IPS DF 6.9 (cell line): ENCODE measurements around the gene DNAJC8.

Experiments
- DNase-seq: peaks from one replicate; pipeline ENCODE4 v3.0.0-alpha.2; 2013; ENCODE audit warnings: low read depth, low spot score
- H3K27ac ChIP-seq: one replicate; pipeline ENCODE4 v1.5.1; 2013; ENCODE audit warnings: low read length, control low read depth
- H3K27me3 ChIP-seq: 2 replicates; pipeline ENCODE4 v1.6.1; 2013; ENCODE audit warnings: mild to moderate bottlenecking, low read length; ENCODE audit not compliant: control insufficient read depth, insufficient read depth
- H3K36me3 ChIP-seq: 2 replicates; pipeline ENCODE4 v1.6.1; 2013; ENCODE audit warnings: low read length; ENCODE audit not compliant: control insufficient read depth, insufficient read depth
- H3K4me1 ChIP-seq: 2 replicates; pipeline ENCODE4 v1.6.1; 2013; ENCODE audit warnings: low read length; ENCODE audit not compliant: control insufficient read depth, insufficient read depth
- H3K4me3 ChIP-seq: 2 replicates; pipeline ENCODE4 v1.5.1; 2013; ENCODE audit warnings: mild to moderate bottlenecking, low read length
- H3K9me3 ChIP-seq: 2 replicates; pipeline ENCODE4 v1.6.1; 2013; ENCODE audit warnings: low read length, inconsistent platforms; ENCODE audit not compliant: control insufficient read depth, insufficient read depth
- WGBS: extraction: QIAGEN DNeasy Blood & Tissue Kit; methylation state at CpG from one replicate; pipeline ENCODE4 v1.1.7; 2013; ENCODE audit warnings: mixed read lengths, missing lambda C conversion rate; ENCODE audit not compliant: insufficient read length, insufficient coverage; 5-methylcytosine and 5-hydroxymethylcytosine counted together

Gene DNAJC8

DNA sequence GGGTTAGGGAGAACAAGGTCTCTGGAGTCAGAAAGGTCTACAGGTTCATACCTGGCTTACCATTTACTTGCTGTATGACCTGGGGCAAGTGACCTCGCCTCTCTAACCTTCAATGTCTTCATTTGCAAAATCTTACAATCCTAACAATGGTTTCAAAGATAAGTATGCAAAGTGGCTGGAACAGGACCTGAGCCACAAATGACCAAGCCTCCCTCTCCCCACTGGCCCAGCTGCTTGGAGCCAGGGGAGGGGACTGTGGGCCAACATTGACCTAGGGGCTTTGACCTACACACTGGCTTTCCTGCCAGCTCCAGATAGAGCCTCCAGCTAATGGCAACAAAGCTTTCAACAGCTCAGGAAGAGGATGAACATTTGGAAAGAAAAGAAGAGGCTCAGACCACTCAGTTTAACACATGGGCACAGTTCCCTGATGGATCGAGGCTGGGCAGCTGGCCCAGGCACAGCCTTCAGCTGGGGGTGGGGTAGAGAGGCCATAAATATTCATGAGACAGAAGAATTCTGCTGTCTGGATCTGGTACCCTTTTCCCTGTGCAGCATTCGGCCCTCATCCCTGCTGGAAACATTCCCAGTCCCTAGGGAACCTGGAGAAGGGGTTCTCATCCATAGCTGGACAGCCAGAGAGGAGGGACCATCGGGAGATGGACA lies 69.2 kb downstream of the DNAJC8 start:
- Histone ChIP-seq H3K36me3 (no peaks in the 10 kb centered on the region), H3K4me1 (peaks cover 1% of the 10 kb centered on the region; the same call in 1 of the 2 replicates), H3K4me3 (no peak overlapping the region), H3K9me3 (no peaks in the 10 kb centered on the region), H3K27me3 (no peaks in the 10 kb centered on the region; the same call in 1 of the 2 replicates), H3K27ac (no peak overlapping the region)
- DNase-seq: no peak
- WGBS: no CpG with 5 or more reads among the region's 4 CpGs

DNA sequence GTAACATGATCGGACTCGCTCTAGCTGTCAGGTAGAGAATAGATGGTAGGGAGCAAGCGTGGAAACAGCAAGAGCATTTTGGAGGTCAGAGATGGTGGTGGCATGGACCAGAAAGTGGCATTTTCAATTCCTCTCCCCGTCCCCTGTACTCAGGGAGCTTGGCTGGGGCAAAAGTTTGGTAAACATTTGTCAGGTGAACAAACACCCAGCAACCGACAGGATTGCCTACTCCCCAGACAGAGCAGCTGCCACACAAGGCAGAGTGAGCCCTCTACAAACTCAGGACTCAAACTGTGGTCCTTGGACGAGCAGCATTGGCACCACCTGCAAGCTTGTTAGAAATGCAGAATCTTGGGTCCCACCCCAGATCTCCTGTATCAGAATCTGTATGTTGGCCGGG lies 70.7 kb downstream of the DNAJC8 start:
- no CpG with 5 or more reads among the region's 7 CpGs for WGBS
- Histone ChIP-seq H3K27me3 (no peaks in the 10 kb centered on the region; the same call in 1 of the 2 replicates), H3K36me3 (no peaks in the 10 kb centered on the region), H3K4me1 (peaks cover 1% of the 10 kb centered on the region; the same call in 1 of the 2 replicates), H3K27ac (no peak overlapping the region), H3K4me3 (no peak overlapping the region), H3K9me3 (no peaks in the 10 kb centered on the region)
- no peak for DNase-seq

DNA sequence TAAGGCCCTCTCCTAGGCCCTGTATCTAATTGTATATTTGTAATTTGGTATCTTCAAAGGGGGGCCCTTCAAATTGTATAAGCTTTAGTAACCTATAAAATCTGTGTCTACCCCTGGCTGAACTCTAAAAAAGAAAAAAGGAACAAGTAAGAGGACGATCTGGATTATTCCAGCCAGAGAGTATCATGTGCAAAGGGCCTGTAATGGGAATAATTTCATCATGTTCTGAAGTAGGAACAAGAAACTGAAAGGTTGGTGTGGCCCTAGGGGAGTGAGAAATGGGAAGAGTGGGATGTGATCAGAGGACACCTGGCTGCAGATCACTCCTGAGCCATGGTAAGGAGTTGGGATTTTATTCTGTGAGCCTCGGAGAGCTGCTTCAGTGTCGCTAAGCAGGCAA lies 71.1 kb downstream of the DNAJC8 start:
- Histone ChIP-seq H3K36me3 (no peaks in the 10 kb centered on the region), H3K27me3 (no peaks in the 10 kb centered on the region; the same call in 1 of the 2 replicates), H3K27ac (no peak overlapping the region), H3K4me3 (no peak overlapping the region), H3K9me3 (no peaks in the 10 kb centered on the region), H3K4me1 (peaks cover 1% of the 10 kb centered on the region; the same call in 1 of the 2 replicates)
- WGBS: no CpG with 5 or more reads among the region's 3 CpGs
- DNase-seq: no peak

DNA sequence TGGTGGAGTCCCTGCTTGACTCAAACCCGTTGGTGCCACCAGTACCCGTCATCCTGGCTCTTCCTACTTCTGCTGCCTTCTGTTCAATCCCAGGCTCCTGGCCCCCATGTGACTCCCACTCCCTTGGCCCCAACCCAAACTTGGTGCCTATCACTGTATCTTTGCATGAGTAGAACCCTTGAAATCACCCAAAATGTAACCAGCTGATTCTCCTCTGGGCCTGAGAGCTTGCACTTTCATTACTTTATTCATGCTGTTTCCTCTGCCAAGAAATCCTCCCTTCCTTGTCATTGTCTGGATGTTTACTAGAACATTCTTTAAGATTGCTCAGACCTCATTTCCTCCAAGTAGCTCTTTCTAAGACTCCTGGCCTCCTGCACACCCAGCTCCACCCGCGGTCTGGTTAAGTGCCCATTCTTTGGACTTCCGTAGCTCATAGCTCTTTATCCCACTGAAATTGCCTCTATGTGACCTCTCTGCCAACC lies 72.0 kb downstream of the DNAJC8 start:
- no peaks in the 10 kb centered on the region for H3K36me3 ChIP-seq
- no peaks in the 10 kb centered on the region for H3K9me3 ChIP-seq
- H3K27me3 ChIP-seq: no peaks in the 10 kb centered on the region; the same call in 1 of the 2 replicates
- WGBS: no CpG with 5 or more reads among the region's 5 CpGs
- no peak overlapping the region for H3K27ac ChIP-seq
- no peak overlapping the region for H3K4me3 ChIP-seq
- peaks cover 1% of the 10 kb centered on the region; the same call in 1 of the 2 replicates for H3K4me1 ChIP-seq
- no peak for DNase-seq

DNA sequence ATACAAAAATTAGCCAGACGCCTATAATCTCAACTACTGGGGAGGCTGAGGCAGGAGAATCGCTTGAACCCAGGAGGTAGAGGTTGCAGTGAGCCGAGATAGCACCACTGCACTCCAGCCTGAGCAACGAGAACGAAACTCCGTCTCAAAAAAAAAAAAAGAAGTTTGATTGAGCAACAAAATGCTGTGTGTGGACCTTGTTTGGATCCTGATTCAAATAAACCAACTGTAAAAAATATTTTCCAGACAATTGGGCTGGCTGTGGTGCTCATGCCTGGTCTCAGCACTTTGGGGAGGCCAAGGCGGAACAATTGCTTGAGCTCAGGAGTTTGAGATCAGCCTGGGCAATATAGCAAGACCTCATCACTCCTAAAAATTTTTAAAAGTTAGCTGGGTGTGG lies 73.1 kb downstream of the DNAJC8 start:
- H3K27me3 ChIP-seq: no peaks in the 10 kb centered on the region; the same call in 1 of the 2 replicates
- H3K4me3 ChIP-seq: no peak overlapping the region
- H3K9me3 ChIP-seq: no peaks in the 10 kb centered on the region
- no peaks in the 10 kb centered on the region for H3K36me3 ChIP-seq
- H3K27ac ChIP-seq: no peak overlapping the region
- peaks cover 1% of the 10 kb centered on the region; the same call in 1 of the 2 replicates for H3K4me1 ChIP-seq
- no peak for DNase-seq
- WGBS: no CpG with 5 or more reads among the region's 7 CpGs

DNA sequence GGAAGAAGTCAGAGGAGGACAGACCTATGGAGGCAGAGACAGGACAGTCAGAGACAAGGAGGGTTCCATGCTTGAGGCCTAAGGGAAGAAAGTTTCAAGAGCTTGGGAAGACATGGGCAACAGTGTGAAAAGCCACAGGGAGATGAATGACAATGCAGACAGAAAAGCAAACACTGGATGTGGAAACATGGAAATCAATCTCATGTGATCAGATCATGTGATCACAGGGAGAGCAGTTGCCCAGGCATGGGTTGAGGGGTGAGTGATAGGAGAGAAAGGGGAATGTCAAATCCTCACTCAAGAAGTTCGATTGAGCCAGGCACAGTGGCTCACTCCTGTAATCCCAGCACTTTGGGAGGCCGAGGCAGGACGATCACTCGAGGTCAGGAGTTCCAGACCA lies 73.6 kb downstream of the DNAJC8 start:
- Histone ChIP-seq H3K9me3 (no peaks in the 10 kb centered on the region), H3K27me3 (no peaks in the 10 kb centered on the region; the same call in 1 of the 2 replicates), H3K4me3 (no peak overlapping the region), H3K36me3 (no peaks in the 10 kb centered on the region), H3K27ac (no peak overlapping the region), H3K4me1 (peaks cover 1% of the 10 kb centered on the region; the same call in 1 of the 2 replicates)
- WGBS: no CpG with 5 or more reads among the region's 4 CpGs
- DNase-seq: no peak

DNA sequence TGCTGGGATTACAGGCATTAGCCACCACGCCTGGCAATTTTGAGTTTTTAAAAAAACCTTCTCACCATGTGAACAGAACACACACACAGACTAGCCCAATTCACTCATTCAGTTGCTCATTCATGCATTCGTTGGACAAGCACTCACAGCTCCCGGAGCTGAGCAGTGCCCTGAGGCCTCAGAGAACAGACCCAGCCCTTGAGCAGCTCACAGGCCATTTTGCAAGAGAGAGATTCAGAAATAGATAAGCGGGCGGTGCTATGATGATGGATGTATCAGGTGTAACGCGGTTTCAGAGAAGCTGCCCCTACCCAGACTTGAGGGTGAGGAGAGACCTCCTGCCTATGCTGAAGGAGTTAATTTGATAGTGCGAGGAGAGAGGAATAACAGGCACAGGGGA lies 74.9 kb downstream of the DNAJC8 start:
- no peak for DNase-seq

DNA sequence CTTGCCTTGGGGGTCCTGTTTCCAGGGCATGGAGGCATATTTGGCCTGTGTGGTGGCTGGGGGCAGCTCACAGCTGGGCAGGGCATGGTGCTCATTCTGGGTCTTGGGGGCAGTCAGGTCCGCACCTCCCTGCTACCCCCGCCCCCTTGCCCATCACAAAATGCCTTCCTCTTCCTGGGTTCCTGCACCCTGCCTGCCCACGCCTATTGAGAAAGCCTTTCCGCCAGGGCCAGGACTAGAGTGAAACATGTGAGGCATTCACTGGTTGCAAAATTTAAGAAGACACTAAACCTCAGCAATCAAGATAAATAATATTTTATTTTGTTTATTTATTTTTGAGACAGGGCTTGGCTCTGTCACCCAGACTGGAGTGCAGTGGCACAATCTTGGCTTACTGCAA lies 76.0 kb downstream of the DNAJC8 start:
- H3K27ac ChIP-seq: no peak overlapping the region
- no peaks in the 10 kb centered on the region for H3K4me1 ChIP-seq
- H3K4me3 ChIP-seq: no peak overlapping the region
- DNase-seq: no peak
- H3K36me3 ChIP-seq: no peaks in the 10 kb centered on the region
- no peaks in the 10 kb centered on the region for H3K9me3 ChIP-seq
- H3K27me3 ChIP-seq: no peaks in the 10 kb centered on the region
- no CpG with 5 or more reads among the region's 4 CpGs for WGBS

More for the DNA sequence above, 74.9 kb downstream of the DNAJC8 start:
- Histone ChIP-seq H3K27me3 (no peaks in the 10 kb centered on the region; the same call in 1 of the 2 replicates), H3K36me3 (no peaks in the 10 kb centered on the region), H3K27ac (no peak overlapping the region), H3K4me3 (no peak overlapping the region), H3K9me3 (no peaks in the 10 kb centered on the region), H3K4me1 (no peaks in the 10 kb centered on the region)
- WGBS: no CpG with 5 or more reads among the region's 8 CpGs

DNA sequence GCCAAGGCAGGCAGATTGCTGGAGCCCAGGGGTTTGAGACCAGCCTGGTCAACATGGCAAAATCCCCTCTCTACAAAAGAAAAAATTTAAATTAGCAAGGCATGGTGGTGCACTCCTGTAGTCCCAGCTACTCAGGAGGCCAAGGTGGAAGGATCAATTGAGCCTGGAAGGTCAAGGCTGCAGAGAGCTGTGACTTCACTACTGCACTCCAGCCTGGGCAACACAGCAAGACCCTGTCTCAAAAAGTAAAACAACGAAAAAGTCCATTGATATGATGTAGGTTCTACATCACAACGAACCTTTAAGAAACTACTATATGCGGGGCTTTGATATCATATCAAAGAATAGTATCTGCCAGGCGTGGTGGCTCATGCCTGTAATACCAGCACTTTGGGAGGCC lies 77.2 kb downstream of the DNAJC8 start:
- H3K27me3 ChIP-seq: no peaks in the 10 kb centered on the region
- no peaks in the 10 kb centered on the region for H3K4me1 ChIP-seq
- H3K4me3 ChIP-seq: no peak overlapping the region
- H3K9me3 ChIP-seq: no peaks in the 10 kb centered on the region
- DNase-seq: no peak
- no peak overlapping the region for H3K27ac ChIP-seq
- no CpG with 5 or more reads among the region's 4 CpGs for WGBS
- no peaks in the 10 kb centered on the region for H3K36me3 ChIP-seq

DNA sequence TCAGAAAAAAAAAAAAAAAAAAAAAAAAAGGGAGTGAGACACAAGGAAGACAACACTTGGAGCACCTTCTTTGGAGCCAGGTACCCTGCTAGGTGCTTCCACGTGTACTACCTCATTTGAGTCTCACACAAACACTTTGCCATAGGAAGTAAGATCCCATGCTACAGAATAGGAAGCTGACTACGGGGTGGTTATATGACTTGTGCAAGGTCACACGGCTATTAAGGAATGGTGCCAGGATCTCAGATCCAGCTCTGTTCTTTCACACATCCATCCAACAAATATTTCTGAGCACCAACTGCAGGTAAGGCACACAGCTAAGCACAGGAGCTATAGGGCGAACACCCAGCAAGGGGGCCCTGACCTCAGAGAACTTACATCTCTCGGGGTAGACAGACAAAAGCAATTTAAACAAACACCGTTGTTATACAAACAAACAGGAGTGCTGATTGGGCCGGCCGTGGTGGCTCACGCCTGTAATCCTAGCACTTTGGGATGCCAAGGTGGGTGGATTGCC lies 78.7 kb downstream of the DNAJC8 start:
- Histone ChIP-seq H3K4me3 (no peak overlapping the region), H3K36me3 (no peaks in the 10 kb centered on the region), H3K4me1 (no peaks in the 10 kb centered on the region), H3K27ac (no peak overlapping the region), H3K9me3 (no peaks in the 10 kb centered on the region), H3K27me3 (no peaks in the 10 kb centered on the region)
- no peak for DNase-seq
- no CpG with 5 or more reads among the region's 9 CpGs for WGBS
